Suppressor macrophage treated with lipopolysaccharide for 1 hour (primary cell): ENCODE measurements around the gene ANXA8L1.
"Not testable (repeated sequence)": the region's sequence is repeated elsewhere in the genome, so short reads cannot be mapped to it uniquely, and the experiment has no call there.

Experiments used
- DNase-seq, 3 donors: peaks; one replicate each; pipeline ENCODE4 v3.0.0-alpha.2; 2020 to 2022

ANXA8L1 gene, protein sequence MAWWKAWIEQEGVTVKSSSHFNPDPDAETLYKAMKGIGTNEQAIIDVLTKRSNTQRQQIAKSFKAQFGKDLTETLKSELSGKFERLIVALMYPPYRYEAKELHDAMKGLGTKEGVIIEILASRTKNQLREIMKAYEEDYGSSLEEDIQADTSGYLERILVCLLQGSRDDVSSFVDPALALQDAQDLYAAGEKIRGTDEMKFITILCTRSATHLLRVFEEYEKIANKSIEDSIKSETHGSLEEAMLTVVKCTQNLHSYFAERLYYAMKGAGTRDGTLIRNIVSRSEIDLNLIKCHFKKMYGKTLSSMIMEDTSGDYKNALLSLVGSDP

DNA sequence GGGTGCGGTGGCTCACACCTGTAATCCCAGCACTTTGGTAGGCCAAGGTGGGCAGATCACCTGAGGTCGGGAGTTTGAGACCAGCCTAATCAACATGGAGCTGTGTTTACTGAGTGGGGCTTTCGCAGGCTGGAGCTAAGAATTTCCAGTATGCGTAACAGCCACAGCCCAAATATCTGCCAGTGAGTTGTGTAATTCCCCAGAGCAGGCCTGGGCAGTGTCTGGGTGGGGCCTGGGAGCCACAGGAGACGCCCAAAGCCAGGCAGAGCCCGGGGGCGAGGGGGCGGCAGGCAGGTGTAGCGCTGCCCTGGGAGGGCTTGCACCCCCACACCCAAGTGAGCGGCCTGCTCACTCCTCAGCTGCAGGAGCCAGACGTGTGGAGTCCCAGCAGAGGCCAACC lies at the start of gene ANXA8L1:
ANXA8L1 (plus strand) TSS at position 371 of the 400 bp plus-strand sequence. CDS start 76 bp downstream, outside the sequence.
- not testable (repeated sequence) for DNase-seq

DNA sequence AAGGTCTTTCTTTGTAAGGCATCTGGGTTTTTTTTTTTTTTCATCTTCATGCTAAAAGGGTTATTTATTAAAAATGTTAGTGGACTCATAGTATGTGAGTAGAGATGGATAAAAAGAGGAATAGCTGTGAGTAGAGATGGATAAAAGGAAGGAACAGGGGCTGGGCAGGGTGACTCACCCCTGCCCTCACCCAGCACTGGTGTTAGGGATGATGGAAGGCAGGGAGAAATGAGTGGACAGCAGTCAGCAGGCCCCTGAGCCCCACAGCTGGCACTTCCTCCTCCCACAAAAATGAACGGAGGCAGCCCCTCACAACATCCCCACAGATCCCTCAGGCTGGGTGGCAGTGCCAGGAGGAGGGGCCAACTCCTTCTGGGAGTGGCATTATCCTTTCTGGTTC lies 49.5 kb upstream of the ANXA8L1 start:
- DNase-seq, result peak; percentile 42 to 54 (median 44)

DNA sequence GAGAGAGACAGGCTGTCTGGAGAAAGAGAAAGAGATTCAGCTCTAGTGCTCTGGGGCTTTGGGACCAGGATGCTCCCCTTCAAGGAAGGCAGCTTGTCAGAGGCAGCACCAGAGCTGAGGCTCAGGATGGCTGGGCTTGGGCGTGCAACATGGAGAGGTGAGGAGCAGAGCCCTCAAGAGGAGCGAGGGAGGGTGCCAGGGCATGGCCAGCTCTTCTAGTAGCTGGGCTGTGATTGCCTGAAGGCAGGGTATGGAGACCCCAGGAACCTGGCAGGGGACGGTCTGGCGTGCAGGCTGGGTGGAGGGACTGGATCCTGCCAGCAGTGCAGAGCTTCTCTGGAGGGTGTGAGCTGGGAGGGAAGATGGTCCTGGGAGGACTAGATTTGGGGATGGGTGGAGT lies 48.6 kb upstream of the ANXA8L1 start:
- DNase-seq, result no peak

DNA sequence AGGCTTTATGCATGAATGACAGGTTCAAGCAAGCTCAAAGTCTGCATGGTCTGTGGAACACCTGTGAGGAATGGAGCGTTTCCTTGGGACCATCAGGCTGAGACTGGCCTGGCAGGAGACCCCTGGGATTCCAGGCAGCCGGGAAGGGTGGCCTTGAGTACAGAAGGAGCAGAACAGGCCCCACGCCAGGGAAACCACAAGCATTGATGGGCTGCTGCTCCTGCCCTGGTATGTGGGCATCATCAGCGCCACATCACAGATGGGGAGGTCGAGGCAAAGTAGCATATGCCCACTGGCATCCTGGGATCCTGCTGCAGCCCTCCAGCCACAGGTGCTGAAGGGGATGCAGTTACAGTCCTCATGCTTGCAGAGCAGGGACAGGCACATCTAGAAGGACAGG lies 47.9 kb upstream of the ANXA8L1 start:
- DNase-seq, result no peak

DNA sequence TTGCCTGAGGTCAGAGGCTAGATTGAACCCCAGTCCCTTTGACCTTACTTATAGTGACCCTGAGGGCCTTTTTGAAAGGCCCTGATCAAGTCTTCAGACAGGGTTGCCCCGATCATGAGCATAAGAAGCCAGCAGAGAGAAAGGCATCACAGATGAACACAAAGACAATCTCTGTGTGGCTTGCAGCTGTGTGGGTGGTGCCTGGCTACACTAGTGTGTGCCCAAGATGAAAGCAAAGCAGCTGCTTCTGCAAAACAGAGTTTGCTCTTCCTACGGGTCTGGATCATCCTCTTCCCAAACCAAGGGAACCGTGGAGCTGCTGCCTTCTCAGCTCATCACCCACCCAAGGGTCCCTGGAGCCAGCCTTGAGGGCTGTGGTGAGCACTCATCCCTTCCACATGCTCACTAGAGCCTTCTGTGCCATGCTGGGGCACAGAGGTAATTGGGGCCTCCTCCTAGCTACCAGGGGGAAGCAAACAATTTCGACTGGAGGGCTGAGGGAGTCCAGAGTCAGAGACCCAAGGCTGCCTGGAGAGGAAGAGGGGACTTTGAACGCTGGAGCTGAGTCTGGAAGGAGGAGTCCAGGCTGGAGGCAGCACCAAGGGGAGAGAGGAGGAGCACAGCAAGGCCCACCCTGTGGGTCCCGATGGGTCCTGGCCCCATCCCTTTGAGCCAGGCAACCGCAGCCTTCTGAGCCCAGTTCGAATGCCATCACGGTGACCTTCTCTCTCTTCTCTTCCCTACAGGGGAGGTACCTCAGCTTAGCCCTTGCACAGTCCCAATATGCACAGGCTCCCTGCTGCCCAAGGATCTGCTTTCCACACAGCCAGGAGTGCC lies 46.5 kb upstream of the ANXA8L1 start:
- peak in 2 of 3 donors; percentile 17 to 49 for DNase-seq

DNA sequence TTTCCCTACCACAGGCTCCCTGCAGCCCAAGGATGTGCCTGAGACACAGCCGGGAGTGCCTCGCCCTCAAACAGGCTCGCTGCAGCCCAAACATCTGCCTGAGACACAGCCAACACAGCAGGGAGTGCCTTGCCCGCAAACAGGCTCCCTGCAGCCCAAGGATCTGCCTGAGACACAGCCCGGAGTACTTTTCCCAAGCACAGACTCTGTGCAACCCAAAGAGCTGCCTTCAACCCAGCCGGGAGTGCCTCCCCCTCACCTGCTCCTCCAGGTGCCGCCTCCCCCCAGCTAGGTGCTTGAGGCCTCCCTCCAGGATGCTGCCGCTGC lies 45.9 kb upstream of the ANXA8L1 start:
- no peak for DNase-seq

DNA sequence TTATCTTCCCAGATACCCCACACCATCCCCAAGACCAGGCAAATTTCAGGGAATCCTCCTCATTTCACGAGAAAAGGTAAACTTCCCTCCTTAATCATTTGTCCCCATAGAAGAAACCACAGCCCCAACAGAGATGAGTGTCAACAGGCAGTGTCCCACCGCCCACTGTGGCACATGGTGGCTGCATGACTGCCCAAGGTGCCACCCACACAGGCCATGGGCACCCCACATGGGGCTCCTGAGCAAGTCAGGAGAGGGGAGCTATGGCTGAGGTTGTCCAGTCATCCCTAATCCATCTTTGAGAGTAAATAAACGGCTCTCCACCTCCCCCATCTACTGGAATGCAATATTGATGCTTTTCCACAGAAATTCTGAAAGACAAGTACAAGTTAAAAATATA lies 44.7 kb upstream of the ANXA8L1 start:
- DNase-seq, result peak in 1 of 3 donors; percentile 28

DNA sequence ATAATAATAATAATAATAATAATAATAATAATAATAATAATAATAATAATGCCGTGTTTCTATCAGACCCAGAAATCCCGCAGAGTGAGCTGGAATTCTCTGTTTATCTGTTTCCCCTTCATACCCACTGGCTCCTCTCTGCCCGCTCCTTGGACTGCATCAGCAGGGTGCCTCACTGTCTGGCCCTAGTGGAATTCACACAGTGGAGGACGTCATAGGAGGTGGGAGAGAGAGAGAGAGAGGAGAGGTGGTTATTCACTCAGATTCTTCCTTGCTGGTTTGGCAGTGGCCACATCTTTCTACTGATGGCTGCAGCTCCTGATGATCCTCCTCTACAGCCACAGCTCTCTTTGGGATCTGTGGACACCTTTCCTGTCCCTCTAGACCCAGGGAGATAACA lies 10.1 kb upstream of the ANXA8L1 start:
- DNase-seq, result not testable (repeated sequence)

DNA sequence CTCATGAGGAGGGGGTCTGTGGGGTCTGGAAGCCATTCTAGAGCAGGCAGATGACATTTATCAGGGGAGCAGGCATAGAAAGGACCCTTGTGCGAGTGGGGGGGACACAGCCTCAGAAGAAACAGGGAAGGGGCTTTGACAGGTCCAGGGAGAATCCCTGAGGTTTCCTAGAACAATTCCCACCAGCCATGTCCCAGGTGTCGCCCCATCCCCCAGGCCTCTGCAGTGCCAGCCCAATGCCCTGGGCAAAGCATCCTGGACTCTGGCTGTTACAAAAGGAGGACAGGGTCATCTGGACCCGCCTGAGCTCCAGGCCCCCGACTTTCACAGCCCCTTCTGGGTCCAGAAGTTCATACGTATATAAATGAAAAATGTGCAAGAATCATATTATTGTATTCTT lies 8.4 kb upstream of the ANXA8L1 start:
- DNase-seq, result not testable (repeated sequence)

DNA sequence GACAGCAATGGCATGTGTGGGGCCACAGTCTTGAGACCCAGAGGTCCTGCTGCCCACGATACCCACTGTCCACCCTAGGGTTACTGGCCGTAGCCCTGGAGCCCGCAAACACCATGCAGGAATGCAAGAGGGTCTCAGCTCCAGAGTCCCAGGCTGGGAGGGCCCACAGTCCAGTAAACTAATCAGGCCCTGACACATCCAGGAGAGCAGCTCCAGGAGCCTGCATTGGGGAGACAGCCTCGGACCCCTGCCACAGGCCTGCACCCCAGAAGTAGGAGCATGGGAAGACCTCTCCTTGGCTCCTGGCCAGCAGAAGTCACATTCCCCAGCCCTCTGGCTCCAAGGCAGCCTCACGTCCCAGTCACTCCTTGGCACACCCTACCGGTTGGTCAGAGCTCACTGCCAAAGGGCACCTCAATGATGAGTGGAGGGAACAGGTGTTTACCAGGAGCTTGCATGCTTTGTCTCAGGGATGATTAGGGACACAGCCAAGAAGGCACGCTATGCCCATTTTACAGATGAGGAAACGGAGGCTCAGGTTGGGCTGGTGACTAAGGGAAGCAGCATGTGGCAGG lies 7.8 kb upstream of the ANXA8L1 start:
- DNase-seq, result not testable (repeated sequence)

DNA sequence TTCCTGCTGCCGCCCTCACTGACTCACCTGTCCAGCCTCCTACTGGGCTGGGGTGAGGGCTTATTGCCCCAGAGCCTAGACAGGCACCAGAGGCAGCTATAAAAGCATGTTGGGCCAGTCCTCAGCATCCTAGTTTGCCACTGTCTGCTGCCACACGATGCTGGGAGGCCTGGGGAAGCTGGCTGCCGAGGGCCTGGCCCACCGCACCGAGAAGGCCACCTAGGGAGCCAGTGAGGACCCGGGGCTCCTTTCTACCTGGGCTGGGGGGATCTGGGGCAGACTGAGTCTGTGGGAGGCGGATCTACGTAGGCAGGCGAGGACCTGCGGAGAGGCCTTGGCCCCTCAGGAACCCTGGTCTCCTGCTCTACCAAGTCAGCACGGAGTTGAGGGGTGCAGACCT lies 6.6 kb upstream of the ANXA8L1 start:
- not testable (repeated sequence) for DNase-seq

DNA sequence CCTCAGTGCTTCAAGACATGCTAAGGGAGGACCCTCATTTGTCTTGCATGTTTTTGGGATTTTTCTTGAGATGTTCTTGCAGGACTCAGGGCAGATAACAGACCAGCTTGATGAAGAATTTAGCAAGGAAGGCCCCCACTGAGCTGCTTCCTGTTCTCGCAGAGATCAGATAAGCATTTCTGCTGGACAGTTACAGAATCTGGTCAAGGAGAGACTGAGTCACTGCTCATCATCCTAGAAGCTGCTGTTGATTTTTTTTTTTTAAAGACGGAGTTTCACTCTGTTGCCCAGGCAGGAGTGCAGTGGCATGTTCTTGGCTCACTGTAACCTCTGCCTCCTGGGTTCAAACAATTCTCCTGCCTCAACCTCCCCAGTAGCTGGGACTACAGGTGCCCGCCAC lies 1.2 kb upstream of the ANXA8L1 start:
- DNase-seq, result not testable (repeated sequence)

DNA sequence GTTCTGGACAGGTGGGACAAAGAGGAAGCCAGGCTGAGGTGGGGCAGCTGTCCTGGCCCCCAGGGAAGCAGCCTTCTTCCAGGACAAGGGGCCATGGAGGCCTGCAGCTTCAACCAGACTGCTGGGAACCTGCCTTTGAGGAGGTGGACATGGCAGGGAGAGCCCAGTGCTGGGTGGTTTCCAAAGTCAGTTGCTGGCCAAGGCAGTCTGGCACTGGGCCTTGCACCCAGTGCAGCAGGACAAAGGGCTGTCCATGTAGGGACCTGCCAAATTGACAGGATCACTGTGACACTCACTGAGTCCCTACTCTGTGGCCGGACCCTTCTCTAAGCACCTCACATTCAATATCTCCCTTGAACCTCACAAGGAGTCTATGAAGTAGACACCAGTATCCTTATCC lies 1.4 kb downstream of the ANXA8L1 start:
- DNase-seq, result not testable (repeated sequence)

DNA sequence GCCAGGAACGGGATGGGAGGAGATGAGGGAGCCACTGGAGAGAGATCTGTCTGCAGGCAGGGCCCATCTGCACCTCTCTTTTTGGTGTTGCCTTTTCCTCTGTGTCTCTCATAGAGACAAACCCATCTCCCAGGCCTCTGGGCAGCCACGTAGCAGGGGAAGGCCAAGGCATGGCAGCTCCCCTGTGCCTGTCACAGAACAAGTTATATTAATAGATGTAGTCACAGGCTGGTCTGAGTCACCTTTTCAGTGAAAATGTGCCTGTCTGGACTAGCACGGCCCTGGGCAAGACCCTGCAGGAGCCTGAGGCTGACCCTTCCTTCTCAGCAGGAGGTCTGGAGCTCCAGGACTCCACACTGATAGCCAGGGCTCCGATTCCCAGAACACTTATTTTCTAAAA lies 2.1 kb downstream of the ANXA8L1 start:
- DNase-seq, result not testable (repeated sequence)

DNA sequence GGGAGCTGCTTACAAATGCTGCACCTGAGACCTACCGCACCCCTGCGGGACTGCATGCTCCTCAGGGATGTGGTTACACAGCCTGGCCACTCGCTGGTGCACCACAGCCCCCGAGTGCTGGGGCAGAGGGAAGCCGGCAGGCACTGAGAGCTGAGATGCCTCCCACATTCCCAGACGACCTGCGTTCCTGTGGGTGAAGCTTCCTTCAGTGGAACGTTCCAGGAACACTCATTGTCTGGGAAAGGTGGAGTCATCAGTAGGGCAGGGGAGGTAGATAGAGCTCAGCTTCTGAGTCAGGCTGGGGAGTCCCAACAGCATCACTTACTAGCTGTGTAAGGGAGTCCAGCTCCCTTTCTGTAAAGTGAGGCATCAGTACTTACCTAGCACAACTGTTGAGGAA lies 2.5 kb downstream of the ANXA8L1 start:
- not testable (repeated sequence) for DNase-seq

DNA sequence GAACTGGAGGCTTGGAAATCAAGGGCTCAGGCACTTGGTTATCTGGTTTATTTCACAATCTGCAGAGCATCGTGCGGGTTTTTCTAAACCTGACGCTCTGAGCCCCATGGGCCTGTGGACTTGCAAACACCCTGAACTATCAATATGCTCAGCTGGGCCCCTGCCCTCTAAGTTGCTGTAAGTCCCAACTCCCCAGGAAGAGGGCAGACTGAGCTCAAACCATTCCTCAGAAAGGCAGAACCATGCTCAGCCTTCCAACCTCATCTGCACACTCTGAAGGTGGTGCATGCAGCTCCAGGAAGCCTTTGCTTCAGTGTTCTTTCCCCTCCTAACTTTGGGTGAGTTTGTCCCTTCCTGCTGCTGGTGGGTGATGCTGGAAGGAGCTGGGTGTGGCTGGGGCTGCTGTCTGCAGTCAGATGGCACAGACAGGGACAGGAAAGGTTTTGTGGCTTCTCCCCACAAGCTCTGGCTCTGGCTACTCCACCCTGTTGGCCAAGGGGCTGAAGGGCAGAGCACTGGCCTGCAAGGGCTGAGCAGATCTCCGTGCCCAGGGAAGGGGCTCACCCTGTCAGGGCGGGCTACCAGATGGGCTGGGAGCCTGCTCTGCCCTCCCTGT lies 3.8 kb downstream of the ANXA8L1 start:
- DNase-seq, result not testable (repeated sequence)

DNA sequence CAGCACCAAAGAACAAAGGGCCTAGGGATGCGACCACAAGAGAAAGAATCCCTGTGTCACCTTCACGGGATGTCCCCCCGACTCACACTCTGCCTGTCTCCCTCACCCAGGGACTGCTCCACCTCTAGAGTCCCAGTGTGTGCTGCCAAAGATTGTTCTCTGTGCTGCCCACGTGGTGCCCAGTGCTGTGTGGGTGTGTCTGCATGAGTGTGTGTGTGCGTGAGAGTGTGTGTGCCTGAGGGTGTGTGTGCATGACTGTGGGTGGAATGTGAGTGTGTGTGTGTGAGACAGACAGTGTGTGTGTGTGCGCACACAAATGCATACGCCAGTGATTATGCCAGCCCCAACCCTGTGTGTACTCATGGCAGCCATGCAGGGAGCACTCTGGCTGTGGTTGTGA lies 10.3 kb downstream of the ANXA8L1 start:
- DNase-seq, result not testable (repeated sequence)

DNA sequence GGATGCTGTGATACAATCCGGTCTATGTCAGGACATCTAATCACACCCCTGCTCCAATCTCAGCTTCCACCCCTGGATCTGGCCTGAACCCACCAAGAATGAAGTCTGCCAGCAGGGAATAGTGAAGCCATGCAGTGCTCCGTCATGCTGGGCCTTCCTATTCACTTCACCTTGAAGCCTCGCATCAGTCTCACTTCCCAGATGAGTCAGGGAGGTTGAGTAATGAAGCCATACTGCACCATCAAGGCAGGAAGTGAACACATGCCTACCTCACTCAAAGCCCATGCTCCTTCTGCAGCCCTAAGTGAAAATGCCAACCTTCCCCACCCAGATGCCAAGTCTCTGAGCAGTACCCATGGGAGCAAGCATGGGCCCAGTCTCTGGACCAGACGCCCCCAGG lies 11.1 kb downstream of the ANXA8L1 start:
- not testable (repeated sequence) for DNase-seq

DNA sequence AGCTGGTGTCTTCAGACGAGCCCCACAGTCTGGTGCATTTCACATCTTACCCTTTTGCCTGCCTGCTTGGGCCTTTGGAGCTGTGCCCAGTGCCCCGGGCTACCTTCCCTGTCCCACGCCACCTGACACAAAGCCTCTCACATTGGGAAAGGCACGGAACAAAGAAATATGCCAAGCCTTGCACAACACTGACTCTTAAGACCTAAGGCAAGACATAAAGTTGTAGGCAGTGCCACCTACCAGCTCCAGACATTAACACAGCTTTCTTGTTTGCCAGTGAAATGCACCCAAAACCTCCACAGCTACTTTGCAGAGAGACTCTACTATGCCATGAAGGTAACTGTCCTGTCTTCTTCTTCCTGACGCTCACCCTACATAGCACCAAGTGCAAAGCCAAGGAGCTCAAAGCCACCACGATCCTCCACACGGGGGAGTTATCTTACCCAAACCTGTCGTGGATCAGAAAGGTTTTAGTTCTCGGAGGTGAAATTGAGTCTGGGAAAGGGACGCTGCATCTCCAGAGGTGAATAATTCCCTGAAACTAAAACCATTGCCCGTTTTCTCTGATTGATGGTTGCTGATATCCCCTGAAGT lies 11.8 kb downstream of the ANXA8L1 start:
- not testable (repeated sequence) for DNase-seq

DNA sequence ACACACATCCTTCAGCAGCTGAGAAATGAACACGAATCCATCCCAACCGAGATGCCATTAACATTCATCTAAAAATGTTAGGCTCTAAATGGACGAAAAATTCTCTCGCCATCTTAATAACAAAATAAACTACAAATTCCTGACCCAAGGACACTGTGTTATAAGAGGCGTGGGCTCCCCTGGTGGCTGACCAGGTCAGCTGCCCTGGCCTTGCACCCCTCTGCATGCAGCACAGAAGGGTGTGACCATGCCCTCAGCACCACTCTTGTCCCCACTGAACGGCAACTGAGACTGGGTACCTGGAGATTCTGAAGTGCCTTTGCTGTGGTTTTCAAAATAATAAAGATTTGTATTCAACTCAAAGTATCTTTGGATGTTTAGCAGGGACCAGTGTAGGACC lies 15.8 kb downstream of the ANXA8L1 start:
- DNase-seq, result not testable (repeated sequence)

DNA sequence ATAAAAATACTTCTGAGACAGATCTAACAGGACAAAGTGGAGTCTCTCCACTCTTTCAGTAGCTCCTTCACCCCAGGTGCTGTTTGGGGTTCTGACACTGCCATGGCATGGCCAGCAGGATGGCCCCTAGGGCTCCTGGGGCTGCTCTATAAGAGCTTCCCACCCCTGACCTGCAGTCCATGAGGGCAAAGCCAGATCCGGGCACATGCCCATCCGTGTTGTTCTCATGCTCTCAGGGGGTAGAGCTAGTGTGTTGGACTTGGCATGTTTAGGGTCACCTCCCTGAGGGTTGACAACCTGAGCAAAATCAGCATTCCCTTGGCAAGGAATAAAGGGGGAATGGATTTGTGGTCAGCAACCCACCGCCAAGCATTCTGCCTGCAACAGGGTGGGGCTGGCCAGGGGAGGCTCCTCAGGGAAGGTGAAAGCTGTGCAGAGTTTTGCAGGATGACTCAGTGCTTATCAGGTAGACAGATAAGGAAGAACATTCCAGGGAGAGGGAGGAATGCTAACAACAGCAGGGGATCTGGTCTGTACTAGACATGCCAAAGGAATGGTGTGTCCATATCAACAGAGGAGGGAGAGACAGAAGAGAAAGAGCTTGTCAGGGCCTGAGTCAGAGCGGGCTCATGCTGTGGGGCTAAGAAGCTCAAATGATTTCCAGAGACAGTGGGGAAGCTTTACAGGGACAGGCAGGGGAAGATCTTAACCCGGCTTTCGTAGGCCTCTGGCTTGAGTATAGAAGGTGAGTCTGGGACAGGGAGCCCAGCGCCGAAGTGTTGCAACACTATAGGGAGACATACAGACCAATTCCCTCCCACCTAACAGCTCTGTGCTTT lies 21.1 kb downstream of the ANXA8L1 start:
- DNase-seq, result not testable (repeated sequence)

DNA sequence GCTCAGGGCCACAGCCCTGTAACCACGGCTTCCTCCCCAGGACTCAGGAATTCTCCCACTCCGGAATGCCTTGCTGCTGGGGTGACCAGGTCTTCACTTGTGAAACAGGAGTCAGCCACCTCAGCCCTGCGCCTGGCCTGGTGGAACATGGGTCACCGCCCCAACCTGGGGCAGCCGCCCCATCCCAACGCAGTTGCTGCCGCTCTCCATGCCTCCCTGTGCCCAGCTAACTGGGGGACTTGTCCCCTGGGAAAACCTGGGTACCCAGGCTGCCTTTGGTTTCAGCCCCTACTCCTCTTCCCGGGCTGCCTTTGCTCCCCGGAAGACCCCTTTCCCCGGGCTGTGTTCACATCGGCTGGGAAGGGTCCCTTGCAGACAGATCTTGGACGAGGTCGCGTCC lies 22.2 kb downstream of the ANXA8L1 start:
- not testable (repeated sequence) for DNase-seq
